Measurements from ENCODE around the gene TMCO4.
"Not testable (repeated sequence)": the region's sequence is repeated elsewhere in the genome, so short reads cannot be mapped to it uniquely, and the experiment has no call there.

DNA sequence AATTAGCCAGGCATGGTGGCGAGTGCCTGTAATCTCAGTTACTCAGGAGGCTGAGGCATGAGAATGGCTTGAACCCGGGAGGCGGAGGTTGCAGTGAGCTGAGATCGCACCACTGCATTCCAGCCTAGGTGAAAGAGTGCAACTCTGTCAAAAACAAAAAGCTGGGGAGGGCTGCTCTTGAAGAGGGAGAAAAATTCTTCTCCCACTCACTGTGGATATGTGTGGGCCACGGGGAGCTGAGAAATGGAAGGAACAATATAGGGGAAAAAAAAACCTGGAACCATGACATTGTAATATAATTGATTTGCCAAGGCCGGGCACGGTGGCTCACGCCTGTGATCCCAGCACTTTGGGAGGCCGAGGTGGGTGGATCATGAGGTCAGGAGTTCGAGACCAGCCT lies 163.0 kb downstream of the TMCO4 start:
- TF ChIP-seq EZH2 (IDR thresholded peaks at IDR 0.05; ENCODE audit: low read length, missing control alignments): not testable (repeated sequence)
- TF ChIP-seq, protein P1, sequence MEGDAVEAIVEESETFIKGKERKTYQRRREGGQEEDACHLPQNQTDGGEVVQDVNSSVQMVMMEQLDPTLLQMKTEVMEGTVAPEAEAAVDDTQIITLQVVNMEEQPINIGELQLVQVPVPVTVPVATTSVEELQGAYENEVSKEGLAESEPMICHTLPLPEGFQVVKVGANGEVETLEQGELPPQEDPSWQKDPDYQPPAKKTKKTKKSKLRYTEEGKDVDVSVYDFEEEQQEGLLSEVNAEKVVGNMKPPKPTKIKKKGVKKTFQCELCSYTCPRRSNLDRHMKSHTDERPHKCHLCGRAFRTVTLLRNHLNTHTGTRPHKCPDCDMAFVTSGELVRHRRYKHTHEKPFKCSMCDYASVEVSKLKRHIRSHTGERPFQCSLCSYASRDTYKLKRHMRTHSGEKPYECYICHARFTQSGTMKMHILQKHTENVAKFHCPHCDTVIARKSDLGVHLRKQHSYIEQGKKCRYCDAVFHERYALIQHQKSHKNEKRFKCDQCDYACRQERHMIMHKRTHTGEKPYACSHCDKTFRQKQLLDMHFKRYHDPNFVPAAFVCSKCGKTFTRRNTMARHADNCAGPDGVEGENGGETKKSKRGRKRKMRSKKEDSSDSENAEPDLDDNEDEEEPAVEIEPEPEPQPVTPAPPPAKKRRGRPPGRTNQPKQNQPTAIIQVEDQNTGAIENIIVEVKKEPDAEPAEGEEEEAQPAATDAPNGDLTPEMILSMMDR (conservative IDR thresholded peaks at IDR 0.05 in 1 of 2, IDR thresholded peaks at IDR 0.05 in 1 of 2; ENCODE audit: low read depth in 1 of 2, low read length in 2 of 2): not testable (repeated sequence)

Measured in fibroblast of lung (primary cell).